ENCODE measurements around the gene ALKBH7. TPM values are rescaled to one million over a fixed set of nuclear protein-coding genes. Genes with fewer than 3 reads are reported as not detected.
"Not testable (repeated sequence)": the region's sequence is repeated elsewhere in the genome, so short reads cannot be mapped to it uniquely, and the experiment has no call there.

Gene ALKBH7
- total and polyA plus RNA-seq, 4 experiments from 2014 or later = 67.4 to 88.1 (median 72.9) TPM

- CTCF ChIA-PET (ENCODE audit: partially characterized antibody) = no interaction called here
Observed at GRCh38 chr19:6340493-6341201, 31.9 kb upstream of the ALKBH7 start.

GRCh38 chr19:6343462-6343861 lies 29.1 kb upstream of the ALKBH7 start:
- DNase-seq = no peak
- intact Hi-C loops (cut with micrococcal nuclease) = no loop called here
- H3K27me3 Mint-ChIP-seq = no peaks in the 10 kb centered on the region
- Histone ChIP-seq H3K9me3 (ENCODE audit: control insufficient read depth in 1 of 2, low read length in 2 of 2) (no peaks in the 10 kb centered on the region), H3K4me3 (ENCODE audit: low read length in 2 of 2) (no peak overlapping the region), H3K27ac (ENCODE audit: low read depth, low read length) (no peak overlapping the region), H3K4me1 (ENCODE audit: insufficient read depth, low read length) (no peaks in the 10 kb centered on the region), H3K36me3 (ENCODE audit: insufficient read depth, low read length) (no peaks in the 10 kb centered on the region), H3K27me3 (ENCODE audit: insufficient read depth, low read length) (no peaks in the 10 kb centered on the region)
- no peak overlapping the region for H3K4me3 Mint-ChIP-seq
- POLR2A ChIA-PET (ENCODE audit: partially characterized antibody) = no interaction called here
- H3K36me3 Mint-ChIP-seq = peaks cover 16 to 20% of the 10 kb centered on the region in 2 donors
- H3K4me1 Mint-ChIP-seq = peaks cover 0 to 4% (median 0%) of the 10 kb centered on the region in 4 donors
- CTCF ChIA-PET (ENCODE audit: partially characterized antibody) = no interaction called here
- H3K9me3 Mint-ChIP-seq = peaks cover 0 to 2% (median 0%) of the 10 kb centered on the region in 8 donors
- H3K27ac Mint-ChIP-seq = no peak overlapping the region

More at GRCh38 chr19:6340493-6341201, 31.9 kb upstream of the ALKBH7 start:
- Histone ChIP-seq H3K27me3 (ENCODE audit: insufficient read depth, low read length) (no peaks in the 10 kb centered on the region), H3K36me3 (ENCODE audit: insufficient read depth, low read length) (no peaks in the 10 kb centered on the region), H3K4me3 (ENCODE audit: low read length in 2 of 2) (no peak overlapping the region), H3K9me3 (ENCODE audit: control insufficient read depth in 1 of 2, low read length in 2 of 2) (no peaks in the 10 kb centered on the region), H3K27ac (ENCODE audit: low read depth, low read length) (no peak overlapping the region), H3K4me1 (ENCODE audit: insufficient read depth, low read length) (no peaks in the 10 kb centered on the region)
- DNase-seq = no peak
- Mint-ChIP-seq H3K9me3 (peaks cover 0 to 2% (median 0%) of the 10 kb centered on the region in 8 donors), H3K4me1 (peaks cover 0 to 4% (median under 1%) of the 10 kb centered on the region in 4 donors), H3K36me3 (peaks cover 9 to 16% of the 10 kb centered on the region in 2 donors), H3K4me3 (no peak overlapping the region), H3K27me3 (no peaks in the 10 kb centered on the region), H3K27ac (peak overlapping the region in 1 of 7 donors; percentile 86)
- intact Hi-C loops (cut with micrococcal nuclease) = no loop called here
- POLR2A ChIA-PET (ENCODE audit: partially characterized antibody) = no interaction called here

GRCh38 chr19:6349271-6349670 lies 23.3 kb upstream of the ALKBH7 start:
- peak overlapping the region in 2 of 7 donors; percentile 35 to 41 for H3K27ac Mint-ChIP-seq
- H3K4me1 Mint-ChIP-seq; H3K4me3 ChIP-seq (ENCODE audit: low read length in 2 of 2); POLR2A ChIA-PET (ENCODE audit: partially characterized antibody); H3K27me3 Mint-ChIP-seq; intact Hi-C loops (cut with micrococcal nuclease); H3K4me1 ChIP-seq (ENCODE audit: insufficient read depth, low read length); H3K9me3 ChIP-seq (ENCODE audit: control insufficient read depth in 1 of 2, low read length in 2 of 2); H3K36me3 ChIP-seq (ENCODE audit: insufficient read depth, low read length); H3K27ac ChIP-seq (ENCODE audit: low read depth, low read length); H3K27me3 ChIP-seq (ENCODE audit: insufficient read depth, low read length); H3K9me3 Mint-ChIP-seq; H3K4me3 Mint-ChIP-seq; CTCF ChIA-PET (ENCODE audit: partially characterized antibody); DNase-seq: not testable (repeated sequence)
- H3K36me3 Mint-ChIP-seq = peaks cover 18 to 26% of the 10 kb centered on the region in 2 donors

- H3K9me3 ChIP-seq (ENCODE audit: control insufficient read depth in 1 of 2, low read length in 2 of 2) = no peaks in the 10 kb centered on the region
- H3K36me3 Mint-ChIP-seq = peaks cover 18 to 25% of the 10 kb centered on the region in 2 donors
- H3K4me1 ChIP-seq (ENCODE audit: insufficient read depth, low read length) = no peaks in the 10 kb centered on the region
- CTCF ChIA-PET (ENCODE audit: partially characterized antibody) = no interaction called here
- POLR2A ChIA-PET (ENCODE audit: partially characterized antibody) = no interaction called here
- no peaks in the 10 kb centered on the region for H3K4me1 Mint-ChIP-seq
- H3K9me3 Mint-ChIP-seq = no peaks in the 10 kb centered on the region
- no peak overlapping the region for H3K4me3 Mint-ChIP-seq
- H3K4me3 ChIP-seq (ENCODE audit: low read length in 2 of 2) = no peak overlapping the region
- H3K27me3 ChIP-seq (ENCODE audit: insufficient read depth, low read length) = no peaks in the 10 kb centered on the region
- H3K27me3 Mint-ChIP-seq = no peaks in the 10 kb centered on the region
- no peak overlapping the region for H3K27ac ChIP-seq (ENCODE audit: low read depth, low read length)
- H3K27ac Mint-ChIP-seq = no peak overlapping the region
- intact Hi-C loops (cut with micrococcal nuclease) = no loop called here
- no peaks in the 10 kb centered on the region for H3K36me3 ChIP-seq (ENCODE audit: insufficient read depth, low read length)
- DNase-seq = no peak
Observed at GRCh38 chr19:6350688-6351087, 21.9 kb upstream of the ALKBH7 start.

- no peak overlapping the region for H3K27ac ChIP-seq (ENCODE audit: low read depth, low read length)
- Mint-ChIP-seq H3K27me3 (no peaks in the 10 kb centered on the region), H3K9me3 (no peaks in the 10 kb centered on the region), H3K4me3 (no peak overlapping the region), H3K4me1 (no peaks in the 10 kb centered on the region), H3K27ac (peak overlapping the region in 1 of 7 donors; percentile 19), H3K36me3 (peaks cover 14 to 23% of the 10 kb centered on the region in 2 donors)
- ChIA-PET CTCF (ENCODE audit: partially characterized antibody) (no interaction called here), POLR2A (ENCODE audit: partially characterized antibody) (interaction anchor here (0.8 kb wide), 1 partner anchor 9 kb away, joined by 5 read pairs; the partner anchor contains the start of gene CLPP)
- H3K9me3 ChIP-seq (ENCODE audit: control insufficient read depth in 1 of 2, low read length in 2 of 2) = no peaks in the 10 kb centered on the region
- no peaks in the 10 kb centered on the region for H3K27me3 ChIP-seq (ENCODE audit: insufficient read depth, low read length)
- no peaks in the 10 kb centered on the region for H3K4me1 ChIP-seq (ENCODE audit: insufficient read depth, low read length)
- intact Hi-C loops (cut with micrococcal nuclease) = no loop called here
- H3K36me3 ChIP-seq (ENCODE audit: insufficient read depth, low read length) = no peaks in the 10 kb centered on the region
- DNase-seq = no peak
- H3K4me3 ChIP-seq (ENCODE audit: low read length in 2 of 2) = no peak overlapping the region
Observed at GRCh38 chr19:6352381-6353165, 20.0 kb upstream of the ALKBH7 start.

- no peaks in the 10 kb centered on the region for H3K4me1 ChIP-seq (ENCODE audit: insufficient read depth, low read length)
- peaks cover 0 to 2% (median 0%) of the 10 kb centered on the region in 4 donors for H3K4me1 Mint-ChIP-seq
- no peak overlapping the region for H3K27ac ChIP-seq (ENCODE audit: low read depth, low read length)
- H3K9me3 ChIP-seq (ENCODE audit: control insufficient read depth in 1 of 2, low read length in 2 of 2) = no peaks in the 10 kb centered on the region
- no peaks in the 10 kb centered on the region for H3K27me3 ChIP-seq (ENCODE audit: insufficient read depth, low read length)
- CTCF ChIA-PET (ENCODE audit: partially characterized antibody) = no interaction called here
- H3K27me3 Mint-ChIP-seq = no peaks in the 10 kb centered on the region
- no peak overlapping the region for H3K4me3 ChIP-seq (ENCODE audit: low read length in 2 of 2)
- no peaks in the 10 kb centered on the region for H3K9me3 Mint-ChIP-seq
- H3K27ac Mint-ChIP-seq = peak overlapping the region in 1 of 7 donors; percentile 57
- H3K36me3 Mint-ChIP-seq = peaks cover 14 to 22% of the 10 kb centered on the region in 2 donors
- POLR2A ChIA-PET (ENCODE audit: partially characterized antibody) = no interaction called here
- DNase-seq = no peak
- intact Hi-C loops (cut with micrococcal nuclease) = no loop called here
- no peak overlapping the region for H3K4me3 Mint-ChIP-seq
- H3K36me3 ChIP-seq (ENCODE audit: insufficient read depth, low read length) = no peaks in the 10 kb centered on the region
Observed at GRCh38 chr19:6354098-6354674, 18.4 kb upstream of the ALKBH7 start.

GRCh38 chr19:6355321-6356040 lies 17.1 kb upstream of the ALKBH7 start:
- H3K4me3 ChIP-seq (ENCODE audit: low read length in 2 of 2); H3K9me3 ChIP-seq (ENCODE audit: control insufficient read depth in 1 of 2, low read length in 2 of 2); H3K36me3 ChIP-seq (ENCODE audit: insufficient read depth, low read length); H3K4me1 ChIP-seq (ENCODE audit: insufficient read depth, low read length); H3K9me3 Mint-ChIP-seq; DNase-seq; H3K4me1 Mint-ChIP-seq; H3K27ac ChIP-seq (ENCODE audit: low read depth, low read length); H3K27me3 Mint-ChIP-seq; H3K4me3 Mint-ChIP-seq; H3K27me3 ChIP-seq (ENCODE audit: insufficient read depth, low read length); CTCF ChIA-PET (ENCODE audit: partially characterized antibody); POLR2A ChIA-PET (ENCODE audit: partially characterized antibody); H3K27ac Mint-ChIP-seq; intact Hi-C loops (cut with micrococcal nuclease): not testable (repeated sequence)
- H3K36me3 Mint-ChIP-seq = peaks cover 14 to 26% of the 10 kb centered on the region in 2 donors
